GM19328 (cell line): ENCODE results near the gene ACSL4.
"Not testable (repeated sequence)": the region's sequence is repeated elsewhere in the genome, so short reads cannot be mapped to it uniquely, and the experiment has no call there.

Experiments used
- ATAC-seq: cut with Tn5 transposase; IDR thresholded peaks from one replicate; pipeline ENCODE4 v1.9.1; 2021; ENCODE audit warnings: mild to moderate bottlenecking, moderate library complexity; ENCODE audit not compliant: unreplicated experiment

The ACSL4 gene

GRCh38 chrX:109679820-109680219 lies 53.2 kb downstream of the ACSL4 start:
- no peak for ATAC-seq

GRCh38 chrX:109672239-109672638 lies 60.8 kb downstream of the ACSL4 start:
- ATAC-seq: no peak

GRCh38 chrX:109671170-109671569 lies 61.9 kb downstream of the ACSL4 start:
- not testable (repeated sequence) for ATAC-seq

- no peak for ATAC-seq
Observed at GRCh38 chrX:109667986-109668385, 65.1 kb downstream of the ACSL4 start.

- no peak for ATAC-seq
Observed at GRCh38 chrX:109660435-109661143, 72.5 kb downstream of the ACSL4 start.

- no peak for ATAC-seq
Observed at GRCh38 chrX:109658391-109658790, 74.7 kb downstream of the ACSL4 start.

GRCh38 chrX:109657364-109657763 lies 75.7 kb downstream of the ACSL4 start:
- not testable (repeated sequence) for ATAC-seq

GRCh38 chrX:109656774-109657173 lies 76.3 kb downstream of the ACSL4 start:
- ATAC-seq: no peak

GRCh38 chrX:109655502-109656201 lies 77.4 kb downstream of the ACSL4 start:
- ATAC-seq: no peak

- ATAC-seq: no peak
Observed at GRCh38 chrX:109654516-109655109, 78.4 kb downstream of the ACSL4 start.

GRCh38 chrX:109644671-109645070 lies 88.4 kb downstream of the ACSL4 start:
- not testable (repeated sequence) for ATAC-seq

GRCh38 chrX:109643687-109644086 lies 89.4 kb downstream of the ACSL4 start:
- no peak for ATAC-seq

- no peak for ATAC-seq
Observed at GRCh38 chrX:109638158-109638557, 94.9 kb downstream of the ACSL4 start.

- ATAC-seq: not testable (repeated sequence)
Observed at GRCh38 chrX:109637477-109637876, 95.6 kb downstream of the ACSL4 start.

- ATAC-seq: no peak
Observed at GRCh38 chrX:109635146-109635545, 97.9 kb downstream of the ACSL4 start.

- ATAC-seq: no peak
Observed at GRCh38 chrX:109632906-109633504, 100.1 kb downstream of the ACSL4 start.

GRCh38 chrX:109629310-109629709 lies 103.7 kb downstream of the ACSL4 start:
- ATAC-seq: no peak

GRCh38 chrX:109626637-109627036 lies 106.4 kb downstream of the ACSL4 start:
- ATAC-seq: no peak

GRCh38 chrX:109624641-109625616 lies 108.1 kb downstream of the ACSL4 start, which contains the start of gene KCNE5:
KCNE5 (minus strand) TSS chrX:109625172; CDS start chrX:109625020, 152 bp downstream.
- no peak for ATAC-seq

- ATAC-seq: no peak
Observed at GRCh38 chrX:109623997-109624396, 109.1 kb downstream of the ACSL4 start.
